Measurements from ENCODE around the gene FKBP1A.
A peak's percentile ranks its signal among the peaks of the same experiment; 100 is the strongest.

Gene FKBP1A

GRCh38 chr20:1423625-1424106 is 30.8 kb upstream of the FKBP1A start:
- H3K27ac ChIP-seq (replicated peaks): no peak overlapping the region
- no peaks in the 10 kb centered on the region for H3K27me3 ChIP-seq (ENCODE audit: insufficient read depth, poor library complexity, severe bottlenecking)
- DNase-seq (ENCODE audit: low read depth in 1 of 2, low spot score in 1 of 2): peak; percentile 57 to 73
- no peak for TF ChIP-seq SPI1 (IDR thresholded peaks at IDR 0.05; ENCODE audit: borderline replicate concordance, low read depth)
- TF ChIP-seq CTCF (IDR thresholded peaks at IDR 0.05; ENCODE audit: insufficient read depth, low read length): no peak
- TF ChIP-seq POLR2AphosphoS5 (IDR thresholded peaks at IDR 0.05; ENCODE audit: low read depth): no peak
- TF ChIP-seq, protein P1, sequence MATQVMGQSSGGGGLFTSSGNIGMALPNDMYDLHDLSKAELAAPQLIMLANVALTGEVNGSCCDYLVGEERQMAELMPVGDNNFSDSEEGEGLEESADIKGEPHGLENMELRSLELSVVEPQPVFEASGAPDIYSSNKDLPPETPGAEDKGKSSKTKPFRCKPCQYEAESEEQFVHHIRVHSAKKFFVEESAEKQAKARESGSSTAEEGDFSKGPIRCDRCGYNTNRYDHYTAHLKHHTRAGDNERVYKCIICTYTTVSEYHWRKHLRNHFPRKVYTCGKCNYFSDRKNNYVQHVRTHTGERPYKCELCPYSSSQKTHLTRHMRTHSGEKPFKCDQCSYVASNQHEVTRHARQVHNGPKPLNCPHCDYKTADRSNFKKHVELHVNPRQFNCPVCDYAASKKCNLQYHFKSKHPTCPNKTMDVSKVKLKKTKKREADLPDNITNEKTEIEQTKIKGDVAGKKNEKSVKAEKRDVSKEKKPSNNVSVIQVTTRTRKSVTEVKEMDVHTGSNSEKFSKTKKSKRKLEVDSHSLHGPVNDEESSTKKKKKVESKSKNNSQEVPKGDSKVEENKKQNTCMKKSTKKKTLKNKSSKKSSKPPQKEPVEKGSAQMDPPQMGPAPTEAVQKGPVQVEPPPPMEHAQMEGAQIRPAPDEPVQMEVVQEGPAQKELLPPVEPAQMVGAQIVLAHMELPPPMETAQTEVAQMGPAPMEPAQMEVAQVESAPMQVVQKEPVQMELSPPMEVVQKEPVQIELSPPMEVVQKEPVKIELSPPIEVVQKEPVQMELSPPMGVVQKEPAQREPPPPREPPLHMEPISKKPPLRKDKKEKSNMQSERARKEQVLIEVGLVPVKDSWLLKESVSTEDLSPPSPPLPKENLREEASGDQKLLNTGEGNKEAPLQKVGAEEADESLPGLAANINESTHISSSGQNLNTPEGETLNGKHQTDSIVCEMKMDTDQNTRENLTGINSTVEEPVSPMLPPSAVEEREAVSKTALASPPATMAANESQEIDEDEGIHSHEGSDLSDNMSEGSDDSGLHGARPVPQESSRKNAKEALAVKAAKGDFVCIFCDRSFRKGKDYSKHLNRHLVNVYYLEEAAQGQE (IDR thresholded peaks at IDR 0.05; ENCODE audit: insufficient replicate concordance, low read depth): no peak
- TF ChIP-seq GABPA (IDR thresholded peaks at IDR 0.05; ENCODE audit: low read depth): no peak
- H3K4me3 ChIP-seq (replicated peaks; ENCODE audit: insufficient read depth, low read length): no peak overlapping the region

DNA sequence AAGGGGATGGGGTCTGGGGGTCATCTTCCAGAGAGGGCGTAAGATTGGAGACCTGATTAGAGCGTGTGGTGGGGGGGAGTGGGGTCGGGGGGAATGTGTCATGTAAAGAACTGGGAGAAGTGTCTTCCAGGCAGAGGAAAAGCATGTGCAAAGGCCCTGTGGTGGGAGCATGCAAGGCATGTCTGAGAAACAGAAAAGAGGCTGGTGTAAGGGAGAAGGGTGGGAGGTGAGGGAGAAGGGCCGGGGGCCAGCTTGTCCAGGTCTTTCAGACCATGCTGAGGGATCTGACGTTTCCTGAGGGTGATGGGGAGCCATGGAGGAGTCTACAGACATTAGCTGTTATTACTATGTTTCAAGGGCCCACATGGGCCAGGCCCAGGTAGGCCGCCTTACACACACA is 30.4 kb upstream of the FKBP1A start:
- no peak for TF ChIP-seq CTCF (IDR thresholded peaks at IDR 0.05; ENCODE audit: insufficient read depth, low read length)
- no peak for TF ChIP-seq POLR2AphosphoS5 (IDR thresholded peaks at IDR 0.05; ENCODE audit: low read depth)
- no peak for TF ChIP-seq GABPA (IDR thresholded peaks at IDR 0.05; ENCODE audit: low read depth)
- Histone ChIP-seq H3K27ac (replicated peaks) (no peak overlapping the region), H3K27me3 (ENCODE audit: insufficient read depth, poor library complexity, severe bottlenecking) (no peaks in the 10 kb centered on the region), H3K4me3 (replicated peaks; ENCODE audit: insufficient read depth, low read length) (no peak overlapping the region)
- DNase-seq (ENCODE audit: low read depth in 1 of 2, low spot score in 1 of 2): no peak

GRCh38 chr20:1422753-1423152 is 29.9 kb upstream of the FKBP1A start:
- TF ChIP-seq GABPA (IDR thresholded peaks at IDR 0.05; ENCODE audit: low read depth): no peak
- no peak for TF ChIP-seq SPI1 (IDR thresholded peaks at IDR 0.05; ENCODE audit: borderline replicate concordance, low read depth)
- TF ChIP-seq, protein P1 (IDR thresholded peaks at IDR 0.05; ENCODE audit: insufficient replicate concordance, low read depth): no peak
- TF ChIP-seq CTCF (IDR thresholded peaks at IDR 0.05; ENCODE audit: insufficient read depth, low read length): no peak
- TF ChIP-seq POLR2AphosphoS5 (IDR thresholded peaks at IDR 0.05; ENCODE audit: low read depth): no peak
- DNase-seq (ENCODE audit: low read depth in 1 of 2, low spot score in 1 of 2): no peak
- Histone ChIP-seq H3K4me3 (replicated peaks; ENCODE audit: insufficient read depth, low read length) (no peak overlapping the region), H3K27ac (replicated peaks) (no peak overlapping the region), H3K27me3 (ENCODE audit: insufficient read depth, poor library complexity, severe bottlenecking) (no peaks in the 10 kb centered on the region)

- Histone ChIP-seq H3K27me3 (ENCODE audit: insufficient read depth, poor library complexity, severe bottlenecking) (no peaks in the 10 kb centered on the region), H3K4me3 (replicated peaks; ENCODE audit: insufficient read depth, low read length) (no peak overlapping the region), H3K27ac (replicated peaks) (no peak overlapping the region)
- TF ChIP-seq GABPA (IDR thresholded peaks at IDR 0.05; ENCODE audit: low read depth): no peak
- no peak for TF ChIP-seq SPI1 (IDR thresholded peaks at IDR 0.05; ENCODE audit: borderline replicate concordance, low read depth)
- TF ChIP-seq POLR2AphosphoS5 (IDR thresholded peaks at IDR 0.05; ENCODE audit: low read depth): no peak
- no peak for TF ChIP-seq CTCF (IDR thresholded peaks at IDR 0.05; ENCODE audit: insufficient read depth, low read length)
- TF ChIP-seq, protein P1 (IDR thresholded peaks at IDR 0.05; ENCODE audit: insufficient replicate concordance, low read depth): no peak
- no peak for DNase-seq (ENCODE audit: low read depth in 1 of 2, low spot score in 1 of 2)
Observed at GRCh38 chr20:1420066-1420465, 27.2 kb upstream of the FKBP1A start.
